ENCODE data around the gene NUDT6.

Gene NUDT6

GRCh38 chr4:122912810-122913575 is 9.4 kb downstream of the NUDT6 start:
- DNase-seq = no peak

DNA sequence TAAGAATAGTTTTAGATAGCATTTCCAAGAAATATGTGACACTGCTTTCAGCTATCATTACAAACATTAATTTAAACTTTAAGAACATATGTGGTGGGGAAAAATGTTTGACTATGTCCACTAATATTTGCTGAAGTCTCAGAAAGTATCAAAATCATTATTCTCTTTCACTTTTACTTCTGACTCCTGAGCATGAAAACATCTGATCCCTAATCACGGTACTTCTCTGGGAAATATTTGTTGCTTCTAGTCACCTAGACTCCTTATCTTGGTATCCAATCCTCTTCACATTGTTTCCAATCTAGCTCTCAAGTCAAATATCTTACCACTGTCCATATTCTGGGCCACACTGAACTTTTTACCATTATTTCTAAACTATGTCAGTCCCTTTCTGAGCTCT is 10.8 kb downstream of the NUDT6 start:
- no peak for DNase-seq

GRCh38 chr4:122909683-122910082 is 12.7 kb downstream of the NUDT6 start:
- no peak for DNase-seq

GRCh38 chr4:122908223-122908622 is 14.2 kb downstream of the NUDT6 start:
- no peak for DNase-seq

- DNase-seq = no peak
Measured at GRCh38 chr4:122906859-122907305, 15.5 kb downstream of the NUDT6 start.

DNA sequence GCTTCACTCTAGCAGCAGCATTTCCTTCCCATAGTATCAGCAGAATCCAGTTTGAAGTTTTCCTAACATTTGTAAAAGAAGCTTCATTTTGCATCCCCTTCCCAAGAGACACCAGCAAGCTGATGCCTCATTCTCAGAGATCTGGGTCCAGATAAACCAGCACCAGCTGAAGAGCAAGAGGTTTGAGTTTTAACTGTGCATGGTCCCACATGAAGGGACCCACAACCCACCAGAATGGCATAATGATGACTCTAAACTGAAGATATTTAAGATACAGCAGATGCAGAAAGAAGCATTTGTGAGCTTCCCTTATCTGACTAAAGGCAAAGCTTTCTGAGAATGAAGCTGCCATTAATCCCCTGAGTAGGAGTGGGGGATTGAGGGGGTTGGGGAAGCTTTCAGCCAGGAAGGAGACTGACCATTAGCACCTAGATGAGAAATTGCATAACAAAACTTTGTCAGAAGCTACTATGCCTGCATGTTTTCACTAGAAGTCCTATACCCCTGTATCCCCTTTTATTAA is 18.6 kb downstream of the NUDT6 start:
- no peak for DNase-seq

GRCh38 chr4:122901247-122902010 is 21.0 kb downstream of the NUDT6 start:
- no peak for DNase-seq

DNA sequence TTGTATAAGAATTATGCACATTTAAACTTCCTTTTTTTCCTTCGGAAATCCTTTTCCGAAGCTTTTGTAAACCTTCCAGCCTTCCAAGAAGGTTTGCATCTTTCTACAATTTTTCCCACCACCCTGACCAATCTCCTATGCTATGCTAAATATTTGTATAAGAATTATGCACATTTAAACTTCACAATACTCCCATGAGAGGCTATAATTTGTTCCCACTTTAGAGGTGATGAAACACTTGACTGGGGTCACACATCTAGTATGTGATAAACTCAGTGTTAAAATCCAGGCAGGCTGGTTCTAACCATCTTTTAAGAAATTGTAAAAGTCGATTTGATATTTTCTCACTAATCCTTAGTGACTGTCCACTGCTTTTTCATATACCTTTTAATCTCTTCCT is 22.1 kb downstream of the NUDT6 start:
- DNase-seq = no peak

GRCh38 chr4:122899682-122900081 is 22.7 kb downstream of the NUDT6 start:
- DNase-seq = no peak

DNA sequence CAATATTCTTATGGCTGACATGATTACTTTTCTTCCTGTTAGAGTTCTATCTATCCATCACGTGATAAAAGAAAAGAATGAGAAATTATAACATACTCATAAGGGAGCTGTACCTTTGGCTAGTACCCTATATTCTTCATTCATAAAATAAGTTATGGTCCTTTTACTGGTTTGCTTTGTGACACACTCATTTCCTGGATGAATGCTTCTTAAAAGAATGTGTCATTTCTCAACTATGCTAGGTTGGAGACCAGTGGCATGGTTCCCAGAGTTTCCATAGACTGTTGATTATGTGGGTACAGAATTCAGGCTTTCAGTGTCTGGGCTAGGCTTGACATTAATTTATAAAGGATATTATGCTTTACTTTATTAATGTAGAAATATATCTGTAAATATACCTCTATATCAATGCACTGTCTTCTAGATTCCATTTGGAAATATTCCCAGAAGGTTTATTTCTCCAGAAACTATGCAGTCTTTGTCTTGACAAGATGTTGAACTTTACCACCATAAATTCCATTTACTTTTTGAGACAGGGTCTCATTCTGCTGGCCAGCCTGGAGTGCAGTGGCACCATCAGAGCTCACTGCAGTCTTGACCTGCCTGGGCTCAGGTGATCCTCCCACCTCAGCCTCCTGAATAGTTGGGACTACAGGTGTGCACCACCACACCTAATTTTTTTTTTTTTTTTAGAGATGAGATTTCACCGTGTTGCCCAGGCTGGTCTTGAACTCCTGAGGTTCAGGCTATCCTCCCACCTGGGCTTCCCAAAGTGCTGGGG is 23.8 kb downstream of the NUDT6 start:
- no peak for DNase-seq

DNA sequence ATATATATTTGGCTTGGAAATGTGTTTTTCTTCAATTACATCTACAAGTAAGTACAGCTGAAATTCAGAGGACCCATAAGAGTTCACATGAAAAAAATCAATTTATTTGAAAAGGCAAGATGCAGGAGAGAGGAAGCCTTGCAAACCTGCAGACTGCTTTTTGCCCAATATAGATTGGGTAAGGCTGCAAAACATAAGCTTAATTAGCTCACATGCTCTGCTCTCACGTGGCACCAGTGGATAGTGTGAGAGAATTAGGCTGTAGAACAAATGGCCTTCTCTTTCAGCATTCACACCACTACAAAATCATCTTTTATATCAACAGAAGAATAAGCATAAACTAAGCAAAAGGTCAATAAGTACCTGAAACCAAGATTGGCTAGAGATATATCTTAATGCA is 26.1 kb downstream of the NUDT6 start:
- no peak for DNase-seq

- no peak for DNase-seq
Measured at GRCh38 chr4:122895336-122895995, 26.9 kb downstream of the NUDT6 start.

DNA sequence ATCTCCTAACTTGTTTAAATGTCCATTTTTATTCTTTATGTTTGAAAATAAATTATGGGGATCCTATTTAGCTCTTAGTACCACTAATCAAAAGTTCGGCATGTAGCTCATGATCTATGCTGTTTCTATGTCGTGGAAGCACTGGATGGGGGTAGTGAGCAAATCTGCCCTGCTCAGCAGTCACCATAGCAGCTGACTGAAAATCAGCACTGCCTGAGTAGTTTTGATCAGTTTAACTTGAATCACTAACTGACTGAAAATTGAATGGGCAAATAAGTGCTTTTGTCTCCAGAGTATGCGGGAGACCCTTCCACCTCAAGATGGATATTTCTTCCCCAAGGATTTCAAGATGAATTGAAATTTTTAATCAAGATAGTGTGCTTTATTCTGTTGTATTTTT is 27.6 kb downstream of the NUDT6 start:
- DNase-seq = no peak

DNA sequence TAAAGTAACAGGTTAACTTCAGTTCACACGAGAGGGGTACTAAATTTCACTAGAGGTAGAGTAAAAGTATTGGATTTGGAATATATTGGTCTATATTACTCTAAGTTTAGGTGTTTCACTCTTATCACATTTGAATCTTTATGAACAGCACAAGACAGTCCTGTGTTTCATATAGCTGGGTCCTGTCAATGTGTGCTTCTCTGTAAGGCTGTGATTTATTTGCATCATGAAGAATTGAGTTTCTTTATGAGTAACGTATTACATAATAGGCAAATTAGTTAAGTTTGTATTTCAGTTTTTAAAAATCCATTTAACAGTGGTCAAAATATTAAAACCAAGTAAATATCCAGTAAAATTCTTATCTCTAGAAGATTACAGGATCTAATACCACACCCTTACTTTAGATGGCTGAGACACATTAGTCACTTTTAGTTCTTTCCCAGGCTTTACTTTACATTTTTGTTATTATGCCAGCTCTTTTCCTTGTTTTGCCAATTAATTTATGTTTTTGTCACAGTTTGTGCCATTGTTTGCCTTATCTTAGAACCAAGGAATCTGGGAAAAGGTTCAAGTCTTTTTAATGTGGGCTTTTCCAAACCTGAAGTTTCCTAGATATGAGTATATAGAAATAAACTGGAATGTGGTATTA is 32.1 kb downstream of the NUDT6 start:
- DNase-seq = no peak

GRCh38 chr4:122889726-122890125 is 32.7 kb downstream of the NUDT6 start:
- DNase-seq = no peak

GRCh38 chr4:122884499-122884898 is 37.9 kb downstream of the NUDT6 start:
- no peak for DNase-seq

DNA sequence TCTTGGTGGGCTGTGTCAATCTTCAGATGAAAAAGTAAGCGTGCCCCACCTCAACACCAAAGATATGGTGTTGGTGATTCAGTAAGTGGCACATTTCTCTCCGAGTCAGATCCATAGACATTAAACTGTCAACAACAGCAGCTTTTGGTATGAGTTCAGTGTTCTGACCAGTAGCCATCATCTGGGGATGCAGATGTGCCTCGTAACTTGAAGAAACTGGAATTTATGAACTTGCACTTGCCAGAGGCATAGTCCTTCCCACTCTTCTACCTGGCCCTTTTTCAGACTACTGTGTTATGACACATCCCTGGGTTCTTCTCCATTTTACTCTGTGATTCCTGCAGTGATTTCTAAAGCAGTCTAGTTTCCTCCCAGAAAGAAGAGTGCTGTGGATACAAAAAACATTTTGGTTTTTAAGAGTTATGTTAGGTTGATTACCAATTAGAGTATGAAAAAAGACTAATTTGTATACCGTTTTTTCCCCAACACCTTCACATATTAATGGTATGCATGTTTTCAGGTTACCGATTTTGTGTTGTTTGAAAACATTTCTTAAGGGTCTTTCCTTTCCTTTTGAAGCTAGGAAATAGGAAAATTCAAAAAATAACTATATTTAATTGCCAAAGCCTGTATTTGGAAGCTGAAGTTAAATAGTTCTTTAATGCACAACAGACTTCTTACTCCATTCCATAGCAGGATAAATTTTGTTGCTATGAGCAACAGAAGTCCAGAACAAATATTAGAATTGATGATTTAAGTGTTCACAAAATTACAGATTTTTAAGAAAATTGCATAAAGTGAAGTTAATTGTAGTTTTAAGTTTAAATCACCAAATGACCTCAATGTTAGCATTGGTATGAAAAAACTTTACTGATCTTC is 39.3 kb downstream of the NUDT6 start:
- DNase-seq = no peak

GRCh38 chr4:122879001-122879400 is 43.4 kb downstream of the NUDT6 start:
- DNase-seq = no peak

- no peak for DNase-seq
Measured at GRCh38 chr4:122876456-122876855, 45.9 kb downstream of the NUDT6 start.

GRCh38 chr4:122875949-122876348 is 46.4 kb downstream of the NUDT6 start:
- DNase-seq = no peak

Data from stimulated activated CD4-positive, alpha-beta T cell treated with anti-CD3 and anti-CD28 coated beads, Interleukin-15, amount 100 ng/mL, for 24 hours (primary cell).